Endothelial cell of umbilical vein (primary cell): ENCODE measurements around the gene DGKH.

ENCODE experiments used
- EZH2 ChIP-seq: IDR thresholded peaks from 2 replicates; pipeline ENCODE4 v1.6.1; 2012; ENCODE audit warnings: borderline replicate concordance, low read depth, mild to moderate bottlenecking, moderate library complexity, low read length, inconsistent platforms; ENCODE audit not compliant: severe bottlenecking
- MYC ChIP-seq: IDR thresholded peaks from one replicate; pipeline ENCODE4 v1.6.1; 2011; ENCODE audit warnings: mild to moderate bottlenecking, low read depth, low read length
- POLR2A ChIP-seq: IDR thresholded peaks from 2 replicates; pipeline ENCODE4 v1.6.1; 2012; ENCODE audit warnings: low read depth, mild to moderate bottlenecking, control low read depth, low read length
- TF ChIP-seq, protein P1 (sequence below): IDR thresholded peaks from 2 replicates; pipeline ENCODE4 v1.6.1; 2011; ENCODE audit not compliant: insufficient read depth, insufficient read length
- TF ChIP-seq, protein P2 (sequence below), 2 donors: IDR thresholded peaks; 1 replicate in 1 of 2; 2 replicates in 1 of 2; pipeline ENCODE4 v1.5.1; 2011; ENCODE audit warnings: low read length in 2 of 2, mild to moderate bottlenecking in 2 of 2, moderate library complexity in 2 of 2, control low read depth in 1 of 2, inconsistent platforms in 1 of 2, low read depth in 1 of 2; ENCODE audit not compliant: insufficient read depth in 1 of 2; ENCODE audit errors: extremely low read depth in 1 of 2

DNA sequence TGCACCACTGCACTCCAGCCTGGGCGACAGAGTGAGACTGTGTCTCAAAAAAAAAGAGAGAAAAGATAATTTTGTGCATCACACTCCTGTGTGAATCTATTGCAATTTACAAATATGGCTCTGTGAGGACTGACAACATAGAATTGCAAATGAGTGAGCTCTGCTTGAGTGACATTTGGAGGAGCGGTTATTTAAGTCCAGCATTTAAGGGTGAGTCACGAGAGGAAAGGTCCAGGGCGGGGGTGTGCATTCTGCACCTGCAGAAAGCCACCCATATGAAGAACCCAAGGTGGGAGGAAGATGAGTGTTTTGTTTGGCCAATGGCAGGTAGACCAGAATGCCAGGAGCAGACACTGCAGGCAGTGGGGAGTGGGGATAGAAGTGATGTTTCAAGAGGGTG lies 58.5 kb downstream of the DGKH start:
- TF ChIP-seq EZH2 (no peak), POLR2A (no peak), MYC (no peak)
- TF ChIP-seq, protein P1, sequence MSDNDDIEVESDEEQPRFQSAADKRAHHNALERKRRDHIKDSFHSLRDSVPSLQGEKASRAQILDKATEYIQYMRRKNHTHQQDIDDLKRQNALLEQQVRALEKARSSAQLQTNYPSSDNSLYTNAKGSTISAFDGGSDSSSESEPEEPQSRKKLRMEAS, result no peak
- TF ChIP-seq, protein P2, sequence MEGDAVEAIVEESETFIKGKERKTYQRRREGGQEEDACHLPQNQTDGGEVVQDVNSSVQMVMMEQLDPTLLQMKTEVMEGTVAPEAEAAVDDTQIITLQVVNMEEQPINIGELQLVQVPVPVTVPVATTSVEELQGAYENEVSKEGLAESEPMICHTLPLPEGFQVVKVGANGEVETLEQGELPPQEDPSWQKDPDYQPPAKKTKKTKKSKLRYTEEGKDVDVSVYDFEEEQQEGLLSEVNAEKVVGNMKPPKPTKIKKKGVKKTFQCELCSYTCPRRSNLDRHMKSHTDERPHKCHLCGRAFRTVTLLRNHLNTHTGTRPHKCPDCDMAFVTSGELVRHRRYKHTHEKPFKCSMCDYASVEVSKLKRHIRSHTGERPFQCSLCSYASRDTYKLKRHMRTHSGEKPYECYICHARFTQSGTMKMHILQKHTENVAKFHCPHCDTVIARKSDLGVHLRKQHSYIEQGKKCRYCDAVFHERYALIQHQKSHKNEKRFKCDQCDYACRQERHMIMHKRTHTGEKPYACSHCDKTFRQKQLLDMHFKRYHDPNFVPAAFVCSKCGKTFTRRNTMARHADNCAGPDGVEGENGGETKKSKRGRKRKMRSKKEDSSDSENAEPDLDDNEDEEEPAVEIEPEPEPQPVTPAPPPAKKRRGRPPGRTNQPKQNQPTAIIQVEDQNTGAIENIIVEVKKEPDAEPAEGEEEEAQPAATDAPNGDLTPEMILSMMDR (IDR thresholded peaks at IDR 0.05; ENCODE audit: extremely low read depth in 1 of 2, insufficient read depth in 1 of 2, low read depth in 1 of 2, low read length in 2 of 2), result no peak
